Immature natural killer cell (primary cell): ENCODE measurements around the gene SUMF1. TPM values are rescaled to one million over a fixed set of nuclear protein-coding genes. Genes with fewer than 3 reads are reported as not detected.
A peak's percentile ranks its signal among the peaks of the same experiment; 100 is the strongest.

Experiments used
- DNase-seq, 3 donors: peaks; one replicate each; pipeline ENCODE4 v3.0.0; 2022; ENCODE audit warnings: mixed read lengths in 1 of 3
- H3K27ac Mint-ChIP-seq, 6 donors: one replicate each; pipeline ENCODE4 v1.8.0; 2020; ENCODE audit warnings: mixed read lengths in 6 of 6, mild to moderate bottlenecking in 5 of 6, inconsistent platforms in 4 of 6, moderate library complexity in 3 of 6
- H3K27me3 Mint-ChIP-seq, 3 donors: one replicate each; pipeline ENCODE4 v1.8.0; 2020 to 2021; ENCODE audit warnings: low read depth in 3 of 3, mild to moderate bottlenecking in 3 of 3, mixed read lengths in 3 of 3, moderate library complexity in 3 of 3, inconsistent platforms in 1 of 3
- H3K36me3 Mint-ChIP-seq, 3 donors: one replicate each; pipeline ENCODE4 v1.8.0; 2020; ENCODE audit warnings: mixed read lengths in 3 of 3, inconsistent platforms in 2 of 3, mild to moderate bottlenecking in 2 of 3
- H3K4me1 Mint-ChIP-seq, 2 donors: one replicate each; pipeline ENCODE4 v1.8.0; 2020; ENCODE audit warnings: inconsistent platforms in 2 of 2, mild to moderate bottlenecking in 2 of 2, mixed read lengths in 2 of 2, moderate library complexity in 1 of 2
- H3K4me3 Mint-ChIP-seq, 5 donors: one replicate each; pipeline ENCODE4 v1.8.0; 2020; ENCODE audit warnings: mild to moderate bottlenecking in 5 of 5, mixed read lengths in 5 of 5, inconsistent platforms in 3 of 5, moderate library complexity in 3 of 5
- H3K9me3 Mint-ChIP-seq, 6 donors: one replicate each; pipeline ENCODE4 v1.8.0; 2020; ENCODE audit warnings: mild to moderate bottlenecking in 6 of 6, mixed read lengths in 6 of 6, inconsistent platforms in 4 of 6, moderate library complexity in 3 of 6
- polyA plus RNA-seq, 3 donors: library from polyadenylated mRNA; unstranded; fragments of 300-500 nt; fragmentation: Illumina TruSeq; gene quantifications; one replicate each; pipeline ENCODE4 v1.2.3, GENCODE V29; 2021

SUMF1 gene
- polyA plus RNA-seq, 3 donors from 2014 or later: 38.3 to 79.9 (median 43.9) TPM

DNA sequence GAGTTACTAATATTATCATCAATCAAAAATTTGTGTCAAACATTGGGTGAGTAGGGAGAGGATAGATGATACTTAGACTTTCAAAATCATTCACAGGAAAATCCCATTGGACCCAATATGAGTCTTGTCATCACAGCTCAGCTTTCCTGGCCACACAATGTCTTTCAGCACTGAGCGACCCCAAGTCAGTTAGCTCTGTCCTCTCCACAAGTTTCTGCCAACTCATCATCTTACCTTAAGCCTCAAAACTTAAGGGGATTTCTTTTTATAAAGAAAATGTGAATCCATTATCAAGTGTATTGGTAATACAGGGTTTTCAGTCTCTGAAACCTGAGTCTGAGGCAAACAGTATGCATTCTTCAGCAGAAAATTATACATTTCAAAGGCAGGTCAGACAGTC is 55.8 kb downstream of the SUMF1 start:
- no peak overlapping the region for H3K27ac Mint-ChIP-seq
- H3K27me3 Mint-ChIP-seq: peaks cover 0 to 3% (median 0%) of the 10 kb centered on the region in 3 donors
- H3K36me3 Mint-ChIP-seq: peaks cover 10 to 22% (median 10%) of the 10 kb centered on the region in 3 donors
- no peaks in the 10 kb centered on the region for H3K9me3 Mint-ChIP-seq
- H3K4me1 Mint-ChIP-seq: peaks cover 30 to 39% of the 10 kb centered on the region in 2 donors
- H3K4me3 Mint-ChIP-seq: no peak overlapping the region
- no peak for DNase-seq

DNA sequence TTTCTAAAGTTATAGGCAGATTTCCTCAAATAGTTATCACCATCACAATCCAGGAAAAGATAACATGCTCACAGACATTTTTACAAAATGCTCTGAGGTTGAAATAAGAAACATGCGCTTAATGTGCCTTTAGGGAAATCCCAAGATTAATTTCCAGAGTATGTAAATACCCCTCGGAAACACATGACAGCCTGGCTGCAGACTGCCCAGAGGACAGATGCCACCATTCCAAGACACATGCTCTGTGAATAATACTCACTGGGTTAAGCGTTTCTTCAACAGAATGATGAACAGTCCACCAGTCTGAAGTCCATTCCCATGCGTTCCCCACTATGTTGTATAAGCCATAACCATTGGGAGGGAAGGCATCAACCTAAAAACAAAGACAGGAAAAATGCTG is 56.5 kb downstream of the SUMF1 start:
- peaks cover 35 to 46% of the 10 kb centered on the region in 2 donors for H3K4me1 Mint-ChIP-seq
- H3K27ac Mint-ChIP-seq: peak overlapping the region in 1 of 6 donors; percentile 31
- DNase-seq: no peak
- no peaks in the 10 kb centered on the region for H3K9me3 Mint-ChIP-seq
- no peak overlapping the region for H3K4me3 Mint-ChIP-seq
- H3K27me3 Mint-ChIP-seq: peaks cover 0 to 3% (median 0%) of the 10 kb centered on the region in 3 donors
- peaks cover 10 to 17% (median 10%) of the 10 kb centered on the region in 3 donors for H3K36me3 Mint-ChIP-seq

GRCh38 chr3:4409971-4410573 is 57.0 kb downstream of the SUMF1 start:
- no peak for DNase-seq
- peaks cover 0 to 3% (median 0%) of the 10 kb centered on the region in 3 donors for H3K27me3 Mint-ChIP-seq
- H3K36me3 Mint-ChIP-seq: peaks cover 10 to 13% (median 11%) of the 10 kb centered on the region in 3 donors
- no peaks in the 10 kb centered on the region for H3K9me3 Mint-ChIP-seq
- peak overlapping the region in 2 of 5 donors; percentile 39 to 61 for H3K4me3 Mint-ChIP-seq
- peaks cover 38 to 48% of the 10 kb centered on the region in 2 donors for H3K4me1 Mint-ChIP-seq
- peak overlapping the region; percentile 17 to 85 (median 64) for H3K27ac Mint-ChIP-seq

GRCh38 chr3:4409415-4409814 is 57.7 kb downstream of the SUMF1 start:
- H3K4me1 Mint-ChIP-seq: peaks cover 41 to 48% of the 10 kb centered on the region in 2 donors

DNA sequence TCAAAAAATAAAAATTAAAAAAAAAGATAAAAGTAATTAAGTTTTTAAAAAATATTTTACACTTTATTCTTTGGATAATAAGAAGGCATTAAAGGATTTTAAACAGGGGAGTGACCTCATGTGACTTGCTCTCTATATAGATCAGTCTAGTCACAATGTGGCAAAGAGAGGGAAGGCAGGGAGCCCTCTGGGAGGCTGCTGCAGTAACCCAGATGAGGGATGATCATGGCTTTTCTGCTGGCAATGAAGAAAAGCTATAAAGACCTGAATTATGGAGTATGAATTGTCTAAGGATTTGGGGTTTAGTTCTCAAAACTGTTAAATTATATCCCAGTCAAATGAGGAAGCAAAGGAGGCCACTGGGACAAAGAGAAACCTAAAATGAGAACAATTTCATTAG is 58.1 kb downstream of the SUMF1 start:
- Mint-ChIP-seq H3K36me3 (peaks cover 10 to 17% (median 13%) of the 10 kb centered on the region in 3 donors), H3K4me1 (peaks cover 41 to 48% of the 10 kb centered on the region in 2 donors), H3K27me3 (peaks cover 0 to 4% (median 0%) of the 10 kb centered on the region in 3 donors), H3K4me3 (peak overlapping the region in 4 of 5 donors; percentile 7 to 61 (median 44)), H3K27ac (peak overlapping the region; percentile 47 to 85 (median 77)), H3K9me3 (no peaks in the 10 kb centered on the region)
- DNase-seq: no peak

More at GRCh38 chr3:4409415-4409814, 57.7 kb downstream of the SUMF1 start:
- Mint-ChIP-seq H3K27ac (peak overlapping the region; percentile 47 to 85 (median 77)), H3K9me3 (no peaks in the 10 kb centered on the region), H3K27me3 (peaks cover 0 to 4% (median 0%) of the 10 kb centered on the region in 3 donors), H3K36me3 (peaks cover 8 to 13% (median 12%) of the 10 kb centered on the region in 3 donors), H3K4me3 (peak overlapping the region in 4 of 5 donors; percentile 13 to 61 (median 32))
- peak in 1 of 3 donors; percentile 20 for DNase-seq

DNA sequence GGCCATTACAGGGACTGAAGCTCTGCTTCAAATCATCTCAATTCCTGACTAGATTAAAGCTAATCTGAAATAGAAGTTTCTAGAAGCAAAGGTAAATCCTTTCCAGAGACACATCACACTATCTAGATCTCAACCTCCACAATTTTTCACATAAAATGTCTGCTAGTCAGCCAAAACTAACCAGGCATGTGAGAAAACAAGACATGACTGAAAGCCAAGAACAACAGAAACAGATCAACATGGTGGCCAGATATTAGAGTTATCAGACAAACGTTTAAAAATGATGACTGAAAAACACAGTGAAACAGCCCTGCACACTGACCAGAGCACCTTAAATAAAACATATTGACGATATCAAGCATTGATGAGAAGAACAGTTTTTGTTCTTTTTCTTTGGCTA is 59.1 kb downstream of the SUMF1 start:
- peak overlapping the region in 4 of 6 donors; percentile 6 to 54 (median 25) for H3K27ac Mint-ChIP-seq
- no peaks in the 10 kb centered on the region for H3K9me3 Mint-ChIP-seq
- peaks cover 41 to 48% of the 10 kb centered on the region in 2 donors for H3K4me1 Mint-ChIP-seq

GRCh38 chr3:4406746-4407568 is 60.1 kb downstream of the SUMF1 start:
- peak; percentile 24 to 38 (median 26) for DNase-seq
- Mint-ChIP-seq H3K9me3 (no peaks in the 10 kb centered on the region), H3K36me3 (peaks cover 11 to 27% (median 21%) of the 10 kb centered on the region in 3 donors), H3K4me3 (peak overlapping the region; percentile 1 to 42 (median 5)), H3K4me1 (peaks cover 41 to 48% of the 10 kb centered on the region in 2 donors), H3K27ac (peak overlapping the region; percentile 48 to 87 (median 73)), H3K27me3 (peaks cover 0 to 3% (median 0%) of the 10 kb centered on the region in 3 donors)

More for the DNA sequence above, 59.1 kb downstream of the SUMF1 start:
- Mint-ChIP-seq H3K36me3 (peaks cover 16 to 25% (median 17%) of the 10 kb centered on the region in 3 donors), H3K27me3 (peaks cover 0 to 4% (median 0%) of the 10 kb centered on the region in 3 donors), H3K4me3 (no peak overlapping the region)
- DNase-seq: no peak

GRCh38 chr3:4404881-4405280 is 62.2 kb downstream of the SUMF1 start:
- Mint-ChIP-seq H3K4me1 (peaks cover 37 to 41% of the 10 kb centered on the region in 2 donors), H3K36me3 (peaks cover 17 to 38% (median 24%) of the 10 kb centered on the region in 3 donors), H3K9me3 (no peaks in the 10 kb centered on the region), H3K27me3 (peaks cover 0 to 1% (median 0%) of the 10 kb centered on the region in 3 donors), H3K27ac (peak overlapping the region in 2 of 6 donors; percentile 58 to 78), H3K4me3 (no peak overlapping the region)
- DNase-seq: no peak

- no peak for DNase-seq
- no peak overlapping the region for H3K4me3 Mint-ChIP-seq
- H3K27ac Mint-ChIP-seq: no peak overlapping the region
- peaks cover 21 to 38% (median 27%) of the 10 kb centered on the region in 3 donors for H3K36me3 Mint-ChIP-seq
- peaks cover 23 to 24% of the 10 kb centered on the region in 2 donors for H3K4me1 Mint-ChIP-seq
- H3K9me3 Mint-ChIP-seq: no peaks in the 10 kb centered on the region
- peaks cover 0 to 2% (median 1%) of the 10 kb centered on the region in 3 donors for H3K27me3 Mint-ChIP-seq
Observed at GRCh38 chr3:4401441-4401840, 65.6 kb downstream of the SUMF1 start.

- Mint-ChIP-seq H3K4me3 (no peak overlapping the region), H3K27ac (no peak overlapping the region), H3K27me3 (peaks cover 0 to 2% (median 0%) of the 10 kb centered on the region in 3 donors), H3K4me1 (peaks cover 28 to 33% of the 10 kb centered on the region in 2 donors), H3K9me3 (no peaks in the 10 kb centered on the region), H3K36me3 (peaks cover 18 to 45% (median 30%) of the 10 kb centered on the region in 3 donors)
- no peak for DNase-seq
Observed at GRCh38 chr3:4399476-4399875, 67.6 kb downstream of the SUMF1 start.

GRCh38 chr3:4398941-4399245 is 68.2 kb downstream of the SUMF1 start:
- H3K36me3 Mint-ChIP-seq: peaks cover 18 to 40% (median 26%) of the 10 kb centered on the region in 3 donors
- H3K9me3 Mint-ChIP-seq: no peaks in the 10 kb centered on the region
- peaks cover 0 to 2% (median 0%) of the 10 kb centered on the region in 3 donors for H3K27me3 Mint-ChIP-seq
- H3K4me1 Mint-ChIP-seq: peaks cover 33 to 39% of the 10 kb centered on the region in 2 donors
- no peak overlapping the region for H3K27ac Mint-ChIP-seq
- DNase-seq: no peak
- H3K4me3 Mint-ChIP-seq: no peak overlapping the region

DNA sequence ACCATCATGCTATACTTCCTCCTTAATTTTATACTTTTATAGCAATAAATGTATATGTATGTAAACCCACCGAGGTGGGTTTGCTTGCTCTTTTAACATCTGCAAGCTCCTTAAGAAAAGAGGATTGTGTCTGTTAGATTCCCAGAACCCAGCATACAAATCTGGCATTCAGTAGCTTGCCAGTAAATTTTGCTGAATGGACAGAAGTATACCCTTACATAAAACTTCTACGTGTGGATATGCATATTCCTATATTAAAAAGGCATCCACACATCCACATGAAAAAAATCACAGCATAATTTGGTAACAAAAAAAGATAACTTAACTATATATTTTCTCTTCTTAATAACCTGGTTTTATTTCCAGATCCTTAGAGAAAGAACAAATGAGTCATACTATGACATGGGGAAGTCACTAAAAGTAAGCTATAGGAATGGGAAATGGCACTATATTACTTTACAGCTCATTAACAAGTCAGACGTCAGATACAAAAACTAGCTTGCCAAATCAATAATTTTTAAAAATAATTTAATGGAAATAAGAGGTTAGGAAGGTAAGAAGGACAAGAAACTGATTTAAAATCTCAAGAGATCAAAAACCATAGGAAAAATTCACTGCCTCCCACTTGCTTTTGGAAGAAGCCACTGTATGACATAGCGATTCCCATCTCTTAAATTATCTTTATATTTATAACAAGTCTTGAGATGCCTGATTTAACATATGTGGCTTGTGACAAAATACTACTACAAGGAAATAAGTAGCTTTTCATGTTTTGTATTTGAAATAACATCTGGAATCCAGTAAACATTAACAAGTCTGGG is 68.7 kb downstream of the SUMF1 start:
- Mint-ChIP-seq H3K36me3 (peaks cover 15 to 36% (median 22%) of the 10 kb centered on the region in 3 donors), H3K4me3 (no peak overlapping the region), H3K4me1 (peaks cover 37 to 45% of the 10 kb centered on the region in 2 donors), H3K9me3 (no peaks in the 10 kb centered on the region), H3K27me3 (peaks cover 0 to 2% (median 0%) of the 10 kb centered on the region in 3 donors), H3K27ac (peak overlapping the region in 1 of 6 donors; percentile 24)
- DNase-seq: no peak

DNA sequence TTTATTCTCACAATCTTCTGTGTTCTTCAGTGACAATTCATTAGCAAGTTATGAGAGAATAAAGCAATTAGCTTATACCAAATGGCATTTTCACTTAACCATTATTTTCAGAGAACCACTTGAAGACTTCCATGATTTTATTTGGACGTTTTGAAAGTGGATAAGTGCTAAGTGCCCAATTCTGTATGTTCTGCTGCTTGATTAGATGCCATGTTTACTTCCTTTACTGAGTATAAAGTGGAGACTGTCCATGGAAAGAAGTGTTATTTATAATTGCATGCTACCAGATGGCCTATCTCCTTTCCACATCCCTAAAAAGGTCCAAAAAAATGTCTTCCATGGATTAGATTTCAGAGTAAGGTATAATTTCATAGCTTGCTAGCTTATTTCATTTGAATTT is 69.6 kb downstream of the SUMF1 start:
- DNase-seq: no peak
- no peak overlapping the region for H3K4me3 Mint-ChIP-seq
- H3K9me3 Mint-ChIP-seq: no peaks in the 10 kb centered on the region
- H3K27ac Mint-ChIP-seq: peak overlapping the region in 3 of 6 donors; percentile 54 to 89 (median 86)
- H3K27me3 Mint-ChIP-seq: peaks cover 0 to 4% (median 0%) of the 10 kb centered on the region in 3 donors
- H3K4me1 Mint-ChIP-seq: peaks cover 45 to 53% of the 10 kb centered on the region in 2 donors
- peaks cover 13 to 33% (median 19%) of the 10 kb centered on the region in 3 donors for H3K36me3 Mint-ChIP-seq
